Endothelial cell of umbilical vein (primary cell): ENCODE results near the gene ABCA1. TPM values are rescaled to one million over a fixed set of nuclear protein-coding genes. Genes with fewer than 3 reads are reported as not detected.

Source experiments
- BruUV-seq: library from RNA; stranded (reverse); fragments of 400-500 nt; replicated peaks from 2 replicates; lab custom pipeline; 2021; lab: Mats Ljungman, UMichigan
- CTCF ChIA-PET: fragments of 300-600, 350-600 bp; sonication (Branson Sonifier 250); formaldehyde crosslinking; loops from one replicate; lab custom pipeline; 2021; ENCODE audit warnings: antibody characterized with exemption, inconsistent platforms; lab: Charles Lee
- POLR2A ChIA-PET: fragments of 300-600, 350-600 bp; sonication (Branson Sonifier 250); formaldehyde crosslinking; loops from one replicate; lab custom pipeline; 2021; ENCODE audit warnings: antibody characterized with exemption, inconsistent platforms; lab: Charles Lee
- DNase-seq: peaks from one replicate; pipeline ENCODE4 v3.0.0-alpha.2; 2011; ENCODE audit warnings: low read depth, low spot score
- FAIRE-seq: peaks from 2 replicates; lab custom pipeline; 2011; peaks lifted over from hg19 to GRCh38; lab: Jason Lieb, UNC
- H2AFZ ChIP-seq: 2 replicates; pipeline ENCODE4 v1.6.0; 2012; ENCODE audit warnings: low read depth, low read length, control low read depth, inconsistent platforms
- H3K27ac ChIP-seq: 2 replicates; pipeline ENCODE4 v1.5.1; 2011; ENCODE audit warnings: low read depth, mild to moderate bottlenecking, control low read depth, low read length, moderate library complexity; ENCODE audit not compliant: insufficient read depth
- H3K27me3 ChIP-seq, 2 experiments: 2 replicates each; pipeline versions ENCODE4 v1.6.0 to v1.6.1; 2011; ENCODE audit warnings: low read length in 2 of 2, mixed read lengths in 1 of 2; ENCODE audit not compliant: control insufficient read depth in 2 of 2, insufficient read depth in 2 of 2
- H3K36me3 ChIP-seq, 2 experiments: 2 replicates in 1 of 2; 3 replicates in 1 of 2; pipeline ENCODE4 v1.5.1; 2011; ENCODE audit warnings: low read length in 2 of 2, mild to moderate bottlenecking in 1 of 2, moderate library complexity in 1 of 2; ENCODE audit not compliant: control insufficient read depth in 2 of 2, insufficient read depth in 2 of 2; ENCODE audit errors: extremely low read depth in 1 of 2
- H3K4me1 ChIP-seq: 3 replicates; pipeline ENCODE4 v1.5.1; 2011; ENCODE audit warnings: mild to moderate bottlenecking, low read length; ENCODE audit not compliant: control insufficient read depth, insufficient read depth; ENCODE audit errors: extremely low read depth
- H3K4me2 ChIP-seq: 2 replicates; pipeline ENCODE4 v1.6.1; 2011; ENCODE audit warnings: low read length, control low read depth, mixed read lengths; ENCODE audit not compliant: insufficient read depth
- H3K4me3 ChIP-seq, 3 experiments: fragments of 200-600 bp in 1 of 3; sonication (generic), shearing (Covaris generic) in 1 of 3; replicated peaks in 1 of 3; 2 replicates each; pipeline ENCODE4 v1.5.1; 2011 to 2016; ENCODE audit warnings: control low read depth in 3 of 3, low read length in 3 of 3, mild to moderate bottlenecking in 2 of 3, inconsistent platforms in 1 of 3, low read depth in 1 of 3, moderate library complexity in 1 of 3; ENCODE audit not compliant: insufficient read depth in 1 of 3
- H3K79me2 ChIP-seq: 2 replicates; pipeline ENCODE4 v1.6.0; 2012; ENCODE audit warnings: low read length, inconsistent platforms; ENCODE audit not compliant: control insufficient read depth, insufficient read depth
- H3K9ac ChIP-seq: replicated peaks from 2 replicates; pipeline ENCODE3; 2011; ENCODE audit warnings: low read length, control low read depth; ENCODE audit not compliant: insufficient read depth; ENCODE audit errors: extremely low read depth
- H3K9me1 ChIP-seq: replicated peaks from 3 replicates; pipeline ENCODE4 v1.6.0; 2011; ENCODE audit warnings: mild to moderate bottlenecking, low read length; ENCODE audit not compliant: control insufficient read depth, insufficient read depth; ENCODE audit errors: extremely low read depth
- H3K9me3 ChIP-seq: replicated peaks from 2 replicates; pipeline ENCODE4 v1.5.1; 2012; ENCODE audit warnings: low read length, inconsistent platforms; ENCODE audit not compliant: control insufficient read depth, insufficient read depth
- H4K20me1 ChIP-seq: replicated peaks from 2 replicates; pipeline ENCODE3; 2011; ENCODE audit warnings: mild to moderate bottlenecking, low read length; ENCODE audit not compliant: control insufficient read depth, insufficient read depth; ENCODE audit errors: extremely low read depth
- EZH2 ChIP-seq: IDR thresholded peaks from 2 replicates; pipeline ENCODE4 v1.6.1; 2012; ENCODE audit warnings: borderline replicate concordance, low read depth, mild to moderate bottlenecking, moderate library complexity, low read length, inconsistent platforms; ENCODE audit not compliant: severe bottlenecking
- FOS ChIP-seq: IDR thresholded peaks from 2 replicates; pipeline ENCODE4 v1.6.1; 2011; ENCODE audit warnings: mild to moderate bottlenecking, low read length, moderate library complexity, borderline replicate concordance; ENCODE audit not compliant: insufficient read depth
- GATA2 ChIP-seq: IDR thresholded peaks from 2 replicates; pipeline ENCODE4 v1.7.0; 2011; ENCODE audit warnings: low read depth, mild to moderate bottlenecking, moderate library complexity, mixed read lengths, low read length; ENCODE audit not compliant: insufficient read length, insufficient read depth
- JUN ChIP-seq: IDR thresholded peaks from 2 replicates; pipeline ENCODE4 v1.6.1; 2011; ENCODE audit warnings: borderline replicate concordance, low read depth; ENCODE audit not compliant: insufficient read length, insufficient read depth
- MAX ChIP-seq: IDR thresholded peaks from 2 replicates; pipeline ENCODE4 v1.6.1; 2011; ENCODE audit not compliant: insufficient read depth, insufficient read length
- MYC ChIP-seq: IDR thresholded peaks from one replicate; pipeline ENCODE4 v1.6.1; 2011; ENCODE audit warnings: mild to moderate bottlenecking, low read depth, low read length
- POLR2A ChIP-seq: IDR thresholded peaks from 2 replicates; pipeline ENCODE4 v1.6.1; 2012; ENCODE audit warnings: low read depth, mild to moderate bottlenecking, control low read depth, low read length
- POLR2AphosphoS5 ChIP-seq: IDR thresholded peaks from 2 replicates; pipeline ENCODE4 v1.6.1; 2012; ENCODE audit warnings: low read depth, mild to moderate bottlenecking, control low read depth, low read length, moderate library complexity; ENCODE audit not compliant: insufficient read depth
- dilution Hi-C: fragments of 300-500 bp; cut with MboI; formaldehyde crosslinking; loops from one replicate; pipeline ENCODE4 v1.15.0; 2019; ENCODE audit warnings: low sequenced_read_pairs; ENCODE audit not compliant: extremely low pct_ligation_motif_present
- intact Hi-C: fragments of 100-400 bp; cut with micrococcal nuclease; formaldehyde crosslinking; loops from one replicate; pipeline ENCODE4 v1.10.0; 2022
- polyA plus RNA-seq, 4 experiments: library from polyadenylated mRNA; depleted of rRNA in 3 of 4; stranded (reverse) in 3 of 4; unstranded in 1 of 4; fragments of >200 nt; gene quantifications; 2 replicates each; pipeline versions ENCODE4 v1.2.1 to v1.2.3, GENCODE V29; 2011 to 2012; ENCODE audit warnings: missing spikeins in 1 of 4
- total RNA-seq: library from RNA; stranded (reverse); gene quantifications from 2 replicates; pipeline ENCODE4 v1.2.3, GENCODE V29; 2021
- TF ChIP-seq, protein P1 (sequence below), 2 donors: IDR thresholded peaks; 1 replicate in 1 of 2; 2 replicates in 1 of 2; pipeline ENCODE4 v1.5.1; 2011; ENCODE audit warnings: low read length in 2 of 2, mild to moderate bottlenecking in 2 of 2, moderate library complexity in 2 of 2, control low read depth in 1 of 2, inconsistent platforms in 1 of 2, low read depth in 1 of 2; ENCODE audit not compliant: insufficient read depth in 1 of 2; ENCODE audit errors: extremely low read depth in 1 of 2

ABCA1 gene
- total and polyA plus RNA-seq, 2 donors (not counting 3 experiments of a cell fraction or from before 2014, with no cell fraction given): 2.4 to 9.8 TPM

- ChIA-PET POLR2A (interaction anchor here (0.6 kb wide), 1 partner anchor 12 kb away, joined by 3 read pairs; no protein-coding TSS in a partner anchor), CTCF (interaction anchor here (1.2 to 1.8 kb wide), 2 partner anchors 12 to 109 kb away, joined by 4 to 7 read pairs; no protein-coding TSS in a partner anchor)
- Histone ChIP-seq H3K79me2 (no peaks in the 10 kb centered on the region), H3K4me2 (no peak overlapping the region), H3K27ac (no peak overlapping the region), H3K9me1 (no peaks in the 10 kb centered on the region), H3K4me1 (no peaks in the 10 kb centered on the region), H2AFZ (no peak overlapping the region), H3K4me3 (no peak overlapping the region), H3K9ac (no peak overlapping the region), H4K20me1 (no peaks in the 10 kb centered on the region), H3K9me3 (no peaks in the 10 kb centered on the region), H3K36me3 (no peaks in the 10 kb centered on the region), H3K27me3 (no peaks in the 10 kb centered on the region)
- intact Hi-C loops (no loop called here), dilution Hi-C loops (no loop called here)
- DNase-seq (peak; percentile 79), FAIRE-seq (peak; percentile 54)
- TF ChIP-seq MYC: no peak
- TF ChIP-seq POLR2AphosphoS5: no peak
- TF ChIP-seq FOS: no peak
- no peak for TF ChIP-seq MAX
- no peak for TF ChIP-seq JUN
- no peak for TF ChIP-seq POLR2A
- TF ChIP-seq, protein P1, sequence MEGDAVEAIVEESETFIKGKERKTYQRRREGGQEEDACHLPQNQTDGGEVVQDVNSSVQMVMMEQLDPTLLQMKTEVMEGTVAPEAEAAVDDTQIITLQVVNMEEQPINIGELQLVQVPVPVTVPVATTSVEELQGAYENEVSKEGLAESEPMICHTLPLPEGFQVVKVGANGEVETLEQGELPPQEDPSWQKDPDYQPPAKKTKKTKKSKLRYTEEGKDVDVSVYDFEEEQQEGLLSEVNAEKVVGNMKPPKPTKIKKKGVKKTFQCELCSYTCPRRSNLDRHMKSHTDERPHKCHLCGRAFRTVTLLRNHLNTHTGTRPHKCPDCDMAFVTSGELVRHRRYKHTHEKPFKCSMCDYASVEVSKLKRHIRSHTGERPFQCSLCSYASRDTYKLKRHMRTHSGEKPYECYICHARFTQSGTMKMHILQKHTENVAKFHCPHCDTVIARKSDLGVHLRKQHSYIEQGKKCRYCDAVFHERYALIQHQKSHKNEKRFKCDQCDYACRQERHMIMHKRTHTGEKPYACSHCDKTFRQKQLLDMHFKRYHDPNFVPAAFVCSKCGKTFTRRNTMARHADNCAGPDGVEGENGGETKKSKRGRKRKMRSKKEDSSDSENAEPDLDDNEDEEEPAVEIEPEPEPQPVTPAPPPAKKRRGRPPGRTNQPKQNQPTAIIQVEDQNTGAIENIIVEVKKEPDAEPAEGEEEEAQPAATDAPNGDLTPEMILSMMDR (IDR thresholded peaks at IDR 0.05; ENCODE audit: extremely low read depth in 1 of 2, insufficient read depth in 1 of 2, low read depth in 1 of 2, low read length in 2 of 2): no peak
- no peak for TF ChIP-seq GATA2
- no peak for TF ChIP-seq EZH2
- BruUV-seq: no TSS peak
Observed at GRCh38 chr9:104817437-104817836, 110.5 kb downstream of the ABCA1 start.
